GM18520 (cell line): Measurements from ENCODE around the gene GDF7.

Experiments
- ATAC-seq: cut with Tn5 transposase; IDR thresholded peaks from one replicate; pipeline ENCODE4 v1.9.1; 2021; ENCODE audit not compliant: unreplicated experiment

Gene GDF7

DNA sequence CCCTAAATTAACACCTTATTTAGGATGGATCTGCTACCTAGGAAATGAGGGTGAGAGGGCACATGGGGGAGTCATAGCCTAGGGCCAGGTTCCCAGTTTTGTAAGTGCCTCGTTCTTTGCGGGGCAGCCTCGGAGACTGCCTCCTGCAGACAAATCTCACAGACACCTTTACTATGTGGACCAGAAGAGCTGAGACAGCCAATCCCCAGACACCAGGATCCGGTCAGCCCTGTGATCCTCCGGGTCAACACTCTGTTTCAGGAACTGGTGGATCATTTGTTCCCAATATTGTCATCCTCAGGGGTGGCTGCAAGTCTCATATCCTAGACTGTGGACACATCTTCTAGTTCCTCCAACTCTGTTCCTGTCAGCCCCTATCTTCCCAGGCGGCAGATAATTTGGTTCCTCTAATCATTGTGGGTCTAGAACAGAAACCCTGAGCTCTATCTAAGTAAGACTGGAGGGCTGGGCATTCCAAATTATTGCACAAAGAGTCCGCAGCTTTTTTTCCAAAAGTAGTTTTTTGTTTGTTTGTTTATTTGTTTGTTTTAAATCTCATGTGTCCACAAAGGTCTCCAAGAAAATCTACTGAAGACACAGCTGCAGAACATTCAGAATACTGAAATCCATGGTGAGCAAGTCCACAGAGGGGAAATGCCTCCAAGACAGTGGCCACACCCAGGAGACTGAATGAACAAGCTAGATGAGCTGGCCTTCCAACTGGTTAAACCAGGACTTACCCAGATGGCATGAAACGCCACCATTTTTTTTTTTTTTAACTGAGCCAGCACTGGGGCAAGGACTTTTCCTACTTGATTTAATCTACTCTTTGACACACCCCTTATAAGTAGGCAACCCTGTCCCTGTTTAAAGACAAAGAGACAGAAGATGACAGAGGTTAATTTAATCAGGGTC is 6.2 kb upstream of the GDF7 start:
- ATAC-seq: no peak

DNA sequence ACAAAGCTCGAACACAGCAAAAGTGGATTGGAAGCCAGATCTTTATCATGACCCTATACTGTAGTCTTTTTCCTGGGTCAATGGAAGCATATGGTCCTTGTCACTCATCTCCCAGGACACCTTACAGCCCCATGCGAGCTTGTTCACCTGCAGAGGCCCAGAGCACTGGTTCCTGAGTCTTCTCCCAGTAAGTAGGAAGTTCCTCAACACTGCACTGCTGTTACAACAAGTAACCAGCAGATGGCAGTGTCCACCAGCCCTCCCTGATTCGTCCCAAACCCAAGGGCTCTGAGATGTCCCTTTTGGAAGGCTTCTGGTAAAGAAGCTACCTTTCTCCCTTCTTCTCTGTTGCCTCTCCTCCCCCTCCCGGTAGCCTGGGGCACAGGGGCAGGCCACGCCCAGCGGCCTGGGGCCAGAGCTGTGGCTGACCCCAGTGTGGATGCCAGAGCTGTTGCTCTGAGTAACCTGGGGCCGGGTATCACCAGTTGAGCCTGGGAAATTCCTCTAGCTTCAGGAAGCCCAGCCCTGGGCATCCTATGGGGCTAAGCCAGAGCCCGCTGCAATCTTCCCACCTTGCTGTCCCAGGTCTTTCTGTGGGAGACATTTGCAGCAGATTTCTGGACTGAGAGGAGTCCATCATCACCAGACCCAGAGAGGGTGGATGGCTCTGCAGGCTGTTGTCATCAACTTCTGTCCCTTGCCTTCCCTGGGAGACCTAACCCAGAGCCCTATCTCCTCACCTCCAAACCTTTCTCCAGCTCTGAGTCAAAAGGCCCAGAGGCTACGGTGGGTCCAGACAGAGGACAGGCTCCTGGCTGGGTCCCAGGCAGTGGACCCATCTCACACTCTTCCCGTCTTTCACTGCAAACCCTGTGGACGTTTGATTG is 5.3 kb upstream of the GDF7 start:
- peak; percentile 54 for ATAC-seq

DNA sequence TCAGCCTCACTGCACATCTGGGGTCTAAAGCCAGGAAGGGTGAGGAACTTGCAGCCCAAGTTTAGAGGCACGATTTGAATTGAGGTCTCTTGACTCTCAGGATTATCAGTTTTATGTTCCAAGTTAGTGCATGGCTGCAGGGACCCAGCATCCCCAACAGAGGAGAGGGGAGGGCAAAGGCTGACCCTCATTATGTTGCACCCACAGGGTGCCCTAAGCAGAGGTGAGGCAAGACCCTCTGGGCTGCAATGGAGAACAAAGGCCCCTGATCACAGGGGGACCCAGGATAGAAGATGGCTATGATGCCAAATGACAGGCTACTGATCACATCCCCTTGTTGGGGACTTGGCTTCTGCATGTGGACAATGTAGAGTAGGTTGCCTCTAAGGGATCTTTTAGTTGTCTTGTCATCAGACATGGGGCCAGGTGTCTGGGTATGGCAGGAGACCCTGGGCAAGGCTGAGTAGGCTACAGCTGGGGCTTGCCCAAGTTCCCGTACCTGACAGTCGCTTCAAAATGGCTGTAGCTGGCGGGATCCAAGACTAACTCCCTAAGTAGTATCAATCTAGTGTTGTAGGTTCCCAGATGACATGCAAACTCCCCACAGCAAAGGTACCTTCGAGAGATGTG is 4.5 kb upstream of the GDF7 start:
- ATAC-seq: no peak

DNA sequence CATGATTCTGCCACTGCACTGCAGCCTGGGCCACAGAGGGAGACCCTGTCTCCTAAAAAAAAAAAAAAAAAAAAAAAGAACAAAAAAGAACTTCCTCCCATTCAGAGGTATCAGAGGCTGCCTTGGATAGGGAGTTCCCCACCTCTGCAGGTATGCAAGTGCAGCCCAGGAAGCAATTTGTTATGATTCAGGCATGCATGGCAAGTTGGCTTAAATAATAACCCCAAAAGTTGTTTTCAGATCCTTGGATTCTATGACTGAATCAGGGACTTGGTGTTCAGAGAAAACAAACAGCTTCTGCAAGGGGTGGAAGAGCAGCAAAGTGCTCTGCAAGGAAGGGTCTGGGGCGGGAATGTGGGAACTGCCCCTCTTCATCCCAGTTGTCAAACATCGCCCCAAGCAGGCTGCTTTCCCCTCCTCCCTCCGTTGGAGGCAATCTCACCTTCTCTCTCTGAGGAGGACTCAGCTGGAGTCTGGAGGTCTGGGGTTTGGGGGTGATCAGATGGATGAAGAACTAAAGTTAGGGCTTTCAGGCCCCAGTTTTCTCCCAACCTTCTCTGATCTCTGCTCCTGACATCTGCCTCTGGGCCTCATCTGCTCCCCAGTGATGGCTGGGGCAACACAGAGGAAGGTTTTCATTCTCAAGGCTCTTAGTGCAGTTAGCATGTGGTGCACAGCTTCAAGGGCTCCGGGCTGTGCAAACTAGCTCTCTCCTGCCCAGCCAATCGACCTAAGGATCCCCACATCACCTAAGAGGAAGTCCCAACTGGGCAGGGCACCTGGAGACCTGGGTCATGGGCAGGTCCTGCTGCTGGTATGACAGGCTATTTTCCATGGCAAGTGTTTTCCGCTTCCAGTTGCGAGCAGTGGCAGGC is 3.5 kb upstream of the GDF7 start:
- no peak for ATAC-seq

DNA sequence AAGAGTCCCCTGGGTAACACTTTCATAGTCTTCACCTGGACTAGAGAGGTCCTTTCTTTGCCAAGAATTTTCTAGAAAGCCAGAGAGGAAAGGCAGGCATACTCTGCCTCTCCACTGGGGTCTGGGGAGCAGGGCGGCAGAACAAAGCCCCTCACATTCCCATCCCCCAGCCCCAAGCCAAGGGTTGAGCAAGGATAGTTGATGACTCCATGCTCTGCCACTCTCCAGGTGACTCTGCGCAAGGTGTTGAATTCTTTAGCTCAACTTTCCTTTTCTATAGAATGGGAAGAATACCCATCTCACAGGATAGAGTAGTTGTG is 2.9 kb upstream of the GDF7 start:
- ATAC-seq: no peak

GRCh38 chr2:20664431-20665242 is 2.3 kb upstream of the GDF7 start:
- no peak for ATAC-seq

GRCh38 chr2:20665243-20666004 is 1.5 kb upstream of the GDF7 start:
- no peak for ATAC-seq

- no peak for ATAC-seq
Measured at GRCh38 chr2:20666005-20666303, 990 bp upstream of the GDF7 start.

GRCh38 chr2:20667151-20667530 is 197 bp downstream of the GDF7 start:
- ATAC-seq: no peak

DNA sequence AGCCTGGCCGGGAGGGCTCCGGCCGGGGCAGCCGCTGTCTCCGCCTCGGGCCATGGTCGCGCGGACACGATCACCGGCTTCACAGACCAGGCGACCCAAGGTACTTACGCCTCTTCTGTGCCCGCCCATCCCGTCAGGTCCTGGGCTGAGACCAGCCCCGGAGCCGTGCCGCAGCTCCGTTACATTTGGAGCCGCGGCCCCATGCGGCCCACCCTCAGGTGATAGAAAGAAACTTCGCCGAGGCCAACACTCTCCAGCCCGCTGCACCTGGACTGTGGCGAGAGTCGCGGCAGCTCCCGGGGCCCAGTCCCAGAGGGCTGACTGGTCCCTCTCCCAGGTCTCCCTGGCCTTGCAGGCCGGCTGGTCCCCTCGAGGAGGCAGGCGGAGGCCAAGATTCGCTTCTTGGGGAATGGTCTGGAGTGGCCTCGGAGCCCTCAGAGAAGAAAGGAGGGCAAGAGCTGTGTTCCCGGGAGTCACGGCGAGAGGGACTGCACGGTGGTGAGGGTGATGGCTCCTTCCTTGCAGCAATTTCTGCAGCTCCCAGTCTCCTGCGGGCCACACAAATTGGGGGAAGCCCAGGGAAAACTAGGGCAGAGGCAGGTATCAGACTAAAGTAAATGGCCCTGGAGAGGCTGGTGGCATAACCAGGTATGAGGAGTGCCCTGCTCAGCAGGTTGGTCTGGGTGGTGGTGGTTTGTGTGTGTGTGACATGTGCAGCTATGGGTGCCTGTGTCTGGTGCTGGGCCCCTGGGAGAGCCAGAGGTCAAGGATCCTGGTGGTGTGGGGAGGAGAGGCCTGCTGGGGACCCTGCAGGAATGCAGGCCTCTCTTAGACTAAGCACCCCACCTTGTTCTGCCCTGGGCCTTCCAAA is 822 bp downstream of the GDF7 start:
- ATAC-seq: no peak

DNA sequence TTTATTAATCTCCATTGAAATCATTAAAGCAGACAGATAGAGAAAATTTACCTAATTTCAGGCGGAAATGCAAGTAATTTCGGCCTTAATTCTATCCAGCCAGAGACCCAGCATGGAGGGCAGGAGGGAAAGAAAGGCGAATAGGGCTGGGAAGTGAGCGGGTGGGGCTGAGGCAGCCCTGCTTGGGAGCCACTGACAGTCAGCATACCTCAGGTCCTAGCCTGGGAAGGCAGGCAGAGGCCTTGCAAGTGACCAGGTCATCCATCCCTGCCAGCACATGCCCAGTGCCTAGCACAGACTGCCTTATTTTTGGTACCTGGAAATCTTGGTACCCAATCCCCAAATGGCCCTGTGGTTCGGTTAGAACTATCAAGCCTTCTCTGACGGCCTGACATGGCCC is 1.5 kb downstream of the GDF7 start:
- ATAC-seq: no peak

DNA sequence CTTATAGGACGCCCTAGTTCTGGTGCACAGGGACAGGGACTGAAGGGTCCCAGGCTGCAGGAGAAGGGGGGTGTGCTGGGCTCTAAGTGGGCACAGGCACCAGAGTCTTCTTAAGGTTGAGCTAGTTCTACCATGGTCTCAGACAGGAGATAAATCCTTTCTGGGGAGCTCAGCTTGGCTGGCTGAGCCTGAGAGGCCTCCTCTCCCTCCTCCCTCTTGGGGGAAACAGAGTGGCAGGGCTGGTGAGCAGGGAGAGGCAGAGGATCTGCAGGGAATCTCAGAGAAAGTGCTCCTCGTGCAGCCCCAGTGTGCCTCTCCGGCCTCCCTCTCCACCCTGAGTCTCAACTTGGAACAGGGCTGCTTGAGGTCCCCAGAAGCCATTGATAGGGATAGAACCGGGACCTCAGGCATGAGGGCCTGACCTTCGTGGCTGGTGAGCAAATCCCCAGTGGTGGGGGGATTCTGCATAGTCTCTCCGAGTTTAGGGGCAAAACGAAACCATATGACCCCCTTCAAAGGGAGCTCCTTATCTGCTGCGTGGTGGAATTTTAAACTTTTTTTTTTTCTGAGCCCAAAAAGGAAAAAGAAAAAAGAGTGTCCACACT is 2.0 kb downstream of the GDF7 start:
- no peak for ATAC-seq

DNA sequence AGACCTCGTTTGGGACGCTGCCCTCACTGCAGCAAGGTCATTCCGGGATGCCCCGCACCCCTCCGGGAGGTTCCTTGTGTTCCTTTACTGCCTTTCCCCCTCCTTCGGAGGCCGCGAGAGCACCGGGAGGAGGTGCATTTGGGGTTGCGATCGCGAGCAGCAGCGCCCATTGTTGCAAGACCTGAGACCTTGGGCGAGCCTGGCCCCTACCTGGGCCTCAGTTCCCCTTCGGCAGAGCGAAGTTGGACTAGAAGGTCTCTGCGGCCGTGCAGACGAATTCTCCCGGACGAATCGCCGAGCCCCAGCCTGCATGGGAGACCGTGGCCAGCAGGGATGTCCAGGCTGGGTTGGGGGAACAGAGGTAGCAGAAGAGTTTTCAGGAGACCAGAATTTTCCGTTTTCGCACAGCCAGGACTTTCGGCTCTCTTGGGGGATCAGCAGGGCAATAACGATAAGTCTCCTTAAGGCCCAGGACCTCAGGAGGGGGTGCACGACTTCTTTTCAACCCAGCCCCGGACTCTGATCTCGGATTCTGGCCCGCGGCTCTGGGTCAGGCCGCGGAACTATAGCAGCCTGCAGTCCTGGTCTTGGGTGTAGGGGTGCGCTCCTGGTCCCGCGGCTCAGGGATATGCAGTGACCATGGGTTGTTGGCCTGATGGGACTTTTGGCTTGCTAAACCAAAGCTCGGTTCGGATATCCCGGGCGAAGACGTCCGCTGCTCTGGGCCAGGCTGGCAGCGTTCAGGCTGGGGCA is 2.8 kb downstream of the GDF7 start:
- ATAC-seq: no peak

DNA sequence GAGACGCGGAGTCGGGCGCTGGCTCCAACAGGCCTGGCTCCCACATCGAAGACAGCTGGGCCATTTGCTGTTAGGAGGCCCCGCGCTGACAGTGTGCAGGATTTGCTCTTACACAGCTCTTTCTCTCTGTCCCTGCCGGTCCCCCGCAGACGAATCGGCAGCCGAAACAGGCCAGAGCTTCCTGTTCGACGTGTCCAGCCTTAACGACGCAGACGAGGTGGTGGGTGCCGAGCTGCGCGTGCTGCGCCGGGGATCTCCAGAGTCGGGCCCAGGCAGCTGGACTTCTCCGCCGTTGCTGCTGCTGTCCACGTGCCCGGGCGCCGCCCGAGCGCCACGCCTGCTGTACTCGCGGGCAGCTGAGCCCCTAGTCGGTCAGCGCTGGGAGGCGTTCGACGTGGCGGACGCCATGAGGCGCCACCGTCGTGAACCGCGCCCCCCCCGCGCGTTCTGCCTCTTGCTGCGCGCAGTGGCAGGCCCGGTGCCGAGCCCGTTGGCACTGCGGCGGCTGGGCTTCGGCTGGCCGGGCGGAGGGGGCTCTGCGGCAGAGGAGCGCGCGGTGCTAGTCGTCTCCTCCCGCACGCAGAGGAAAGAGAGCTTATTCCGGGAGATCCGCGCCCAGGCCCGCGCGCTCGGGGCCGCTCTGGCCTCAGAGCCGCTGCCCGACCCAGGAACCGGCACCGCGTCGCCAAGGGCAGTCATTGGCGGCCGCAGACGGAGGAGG is 3.5 kb downstream of the GDF7 start:
- no peak for ATAC-seq

- no peak for ATAC-seq
Measured at GRCh38 chr2:20671036-20671735, 4.2 kb downstream of the GDF7 start.

- no peak for ATAC-seq
Measured at GRCh38 chr2:20671736-20672080, 4.8 kb downstream of the GDF7 start.
